ENCODE results near the gene MYO1E.

DNA sequence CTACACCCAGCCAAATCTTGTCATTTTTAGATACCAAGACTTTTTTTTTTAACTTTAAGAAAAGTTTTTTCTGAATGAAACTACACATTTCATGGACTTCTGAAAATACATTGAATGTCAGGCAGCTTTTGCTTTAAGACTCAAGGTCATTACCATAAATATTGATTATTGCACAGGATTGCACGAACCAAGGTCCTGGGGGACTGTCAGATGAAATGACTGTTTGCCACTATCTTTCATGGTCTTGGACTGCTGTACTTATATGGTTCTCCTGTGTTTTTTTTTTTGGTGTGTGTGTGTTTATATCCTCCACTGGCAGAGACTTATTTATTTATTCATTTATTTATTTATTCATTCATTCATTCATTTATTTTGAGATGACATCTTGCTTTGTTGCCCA, 6.9 kb upstream of the MYO1E start:
- TF ChIP-seq, protein P1, sequence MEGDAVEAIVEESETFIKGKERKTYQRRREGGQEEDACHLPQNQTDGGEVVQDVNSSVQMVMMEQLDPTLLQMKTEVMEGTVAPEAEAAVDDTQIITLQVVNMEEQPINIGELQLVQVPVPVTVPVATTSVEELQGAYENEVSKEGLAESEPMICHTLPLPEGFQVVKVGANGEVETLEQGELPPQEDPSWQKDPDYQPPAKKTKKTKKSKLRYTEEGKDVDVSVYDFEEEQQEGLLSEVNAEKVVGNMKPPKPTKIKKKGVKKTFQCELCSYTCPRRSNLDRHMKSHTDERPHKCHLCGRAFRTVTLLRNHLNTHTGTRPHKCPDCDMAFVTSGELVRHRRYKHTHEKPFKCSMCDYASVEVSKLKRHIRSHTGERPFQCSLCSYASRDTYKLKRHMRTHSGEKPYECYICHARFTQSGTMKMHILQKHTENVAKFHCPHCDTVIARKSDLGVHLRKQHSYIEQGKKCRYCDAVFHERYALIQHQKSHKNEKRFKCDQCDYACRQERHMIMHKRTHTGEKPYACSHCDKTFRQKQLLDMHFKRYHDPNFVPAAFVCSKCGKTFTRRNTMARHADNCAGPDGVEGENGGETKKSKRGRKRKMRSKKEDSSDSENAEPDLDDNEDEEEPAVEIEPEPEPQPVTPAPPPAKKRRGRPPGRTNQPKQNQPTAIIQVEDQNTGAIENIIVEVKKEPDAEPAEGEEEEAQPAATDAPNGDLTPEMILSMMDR (IDR thresholded peaks at IDR 0.05) = no peak
- no peak for TF ChIP-seq POLR2A (IDR thresholded peaks at IDR 0.05)
